ENCODE data around the gene EHMT1.
"Not testable (repeated sequence)": the region's sequence is repeated elsewhere in the genome, so short reads cannot be mapped to it uniquely, and the experiment has no call there.

EHMT1 gene

DNA sequence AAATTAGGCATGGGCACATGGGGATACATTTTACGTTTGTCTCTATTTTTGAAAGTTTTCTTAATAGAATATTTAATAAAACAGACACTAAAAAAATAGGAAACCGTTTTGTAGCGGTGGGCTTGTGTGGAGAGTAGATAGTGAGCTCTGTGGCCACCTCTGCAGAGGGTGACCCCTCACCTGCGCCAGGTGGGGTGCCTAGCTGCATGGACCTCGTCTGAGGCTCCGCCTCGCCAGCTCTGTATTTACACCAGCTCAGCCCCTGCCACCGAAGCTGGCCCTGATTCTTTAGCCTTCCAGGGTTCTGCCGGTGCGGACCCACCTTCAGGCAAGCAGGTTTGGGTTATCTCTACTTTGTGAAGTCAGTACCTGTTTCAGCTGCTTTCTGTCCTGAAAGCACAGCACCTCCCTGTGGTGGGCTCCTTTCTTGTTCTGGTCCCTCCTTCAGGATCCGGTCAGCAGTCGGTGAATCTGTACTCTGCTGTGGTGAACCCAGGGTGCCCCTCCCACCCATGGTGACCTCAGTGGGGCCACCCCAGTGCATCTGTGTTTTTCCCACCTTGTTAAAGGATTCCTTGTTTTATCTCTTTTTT, 153.6 kb downstream of the EHMT1 start:
- no peak for DNase-seq

DNA sequence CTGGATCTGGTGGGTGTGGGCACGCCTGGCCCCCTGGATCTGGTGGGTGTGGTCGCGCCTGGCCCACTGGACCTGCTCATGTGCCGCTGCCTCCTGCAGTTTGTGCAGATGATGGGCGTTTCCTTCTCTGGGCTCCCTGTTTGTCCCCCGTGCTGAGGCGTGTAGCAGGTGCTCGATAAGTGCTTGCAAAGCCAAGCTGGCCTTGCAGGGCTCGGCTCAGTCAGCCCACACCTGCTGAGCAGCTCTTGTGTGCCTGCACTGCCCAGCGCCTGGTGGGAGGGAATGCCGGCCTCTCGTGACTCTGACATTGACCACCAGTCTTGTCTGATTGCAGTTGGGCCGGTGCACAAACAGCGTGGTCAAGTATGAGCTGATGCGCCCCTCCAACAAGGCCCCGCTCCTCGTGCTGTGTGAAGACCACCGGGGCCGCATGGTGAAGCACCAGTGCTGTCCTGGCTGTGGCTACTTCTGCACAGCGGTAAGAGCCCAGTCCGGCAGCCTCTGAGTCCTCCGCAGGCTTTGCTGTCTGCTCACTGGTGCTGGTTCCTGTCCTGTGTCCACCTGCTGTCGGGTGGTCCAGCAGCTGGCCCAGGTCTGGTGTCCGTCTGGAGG, 156.1 kb downstream of the EHMT1 start:
- no peak for DNase-seq

DNA sequence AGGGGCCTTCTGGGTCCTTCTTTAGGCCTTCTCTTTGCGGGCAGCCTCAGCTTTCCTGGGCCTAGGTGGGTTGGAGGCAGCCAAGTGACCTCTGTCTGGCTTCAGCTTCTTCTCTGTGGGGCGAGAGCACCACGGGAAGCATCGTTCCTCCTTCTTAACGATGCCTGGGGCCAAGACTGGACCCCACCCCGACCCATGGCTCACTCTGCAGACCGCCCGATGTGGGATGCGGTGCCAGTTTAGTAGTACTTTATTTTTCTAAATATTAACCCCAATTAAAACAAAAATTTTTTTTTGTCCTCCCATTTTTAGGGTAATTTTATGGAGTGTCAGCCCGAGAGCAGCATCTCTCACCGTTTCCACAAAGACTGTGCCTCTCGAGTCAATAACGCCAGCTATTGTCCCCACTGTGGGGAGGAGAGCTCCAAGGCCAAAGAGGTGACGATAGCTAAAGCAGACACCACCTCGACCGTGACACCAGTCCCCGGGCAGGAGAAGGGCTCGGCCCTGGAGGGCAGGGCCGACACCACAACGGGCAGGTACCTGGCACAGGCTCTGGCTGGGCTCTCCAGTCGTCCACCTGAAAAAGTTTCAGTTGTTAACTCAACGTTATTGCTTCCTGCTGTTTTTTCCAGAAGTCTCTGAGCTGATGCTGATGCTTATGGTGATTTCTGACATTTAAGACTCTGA, 157.6 kb downstream of the EHMT1 start:
- DNase-seq = no peak

DNA sequence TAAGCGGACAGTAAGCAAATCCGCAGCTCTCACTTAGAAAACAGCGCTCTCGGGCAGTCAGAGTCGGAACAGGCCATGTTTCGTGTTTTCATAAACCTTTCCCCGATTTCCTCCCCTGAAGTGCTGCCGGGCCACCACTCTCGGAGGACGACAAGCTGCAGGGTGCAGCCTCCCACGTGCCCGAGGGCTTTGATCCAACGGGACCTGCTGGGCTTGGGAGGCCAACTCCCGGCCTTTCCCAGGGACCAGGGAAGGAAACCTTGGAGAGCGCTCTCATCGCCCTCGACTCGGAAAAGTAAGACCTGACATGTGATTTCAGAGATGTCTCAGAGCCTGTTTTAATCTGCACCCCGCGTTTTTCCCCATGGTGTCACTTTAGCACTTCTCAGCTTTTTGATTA, 159.0 kb downstream of the EHMT1 start:
- DNase-seq = no peak

DNA sequence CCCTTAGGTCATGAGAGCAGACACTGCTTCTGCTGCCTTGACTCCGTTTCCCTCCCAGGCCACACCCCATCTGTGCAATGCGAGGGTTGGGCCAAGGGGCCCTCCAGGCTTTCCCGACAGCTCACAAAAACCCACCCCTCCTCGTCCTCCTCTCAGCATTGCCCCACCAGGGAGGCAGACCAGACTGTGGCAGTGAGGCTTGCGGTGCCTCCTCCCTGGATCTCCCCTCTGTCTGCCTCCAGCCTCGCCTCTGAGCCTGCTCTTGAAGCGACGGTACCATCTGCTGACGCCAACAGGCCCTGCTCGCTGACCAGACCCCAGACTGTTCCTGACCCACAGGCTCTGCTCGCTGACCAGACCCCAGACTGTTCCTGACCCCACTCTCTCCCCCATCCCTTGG, 159.5 kb downstream of the EHMT1 start:
- DNase-seq = no peak

DNA sequence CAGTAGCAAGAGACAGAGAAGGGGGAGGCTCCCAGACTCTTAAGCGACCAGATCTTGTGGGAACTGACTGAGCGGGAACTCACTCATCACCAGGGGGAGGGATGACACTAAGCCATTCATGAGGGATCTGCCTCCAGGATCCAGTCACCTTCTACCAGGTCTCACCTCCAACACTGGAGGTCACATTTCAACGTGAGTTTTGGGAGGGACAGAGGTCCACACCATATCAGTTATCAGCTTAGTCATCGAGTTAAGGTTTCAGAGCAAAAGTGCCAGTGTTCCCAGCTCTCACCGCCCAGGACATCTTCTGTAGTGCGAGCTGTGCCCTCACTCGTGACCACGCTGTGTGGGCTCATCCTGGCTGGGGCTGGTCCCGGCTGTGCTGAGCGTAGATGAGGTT, 160.1 kb downstream of the EHMT1 start:
- DNase-seq = no peak

DNA sequence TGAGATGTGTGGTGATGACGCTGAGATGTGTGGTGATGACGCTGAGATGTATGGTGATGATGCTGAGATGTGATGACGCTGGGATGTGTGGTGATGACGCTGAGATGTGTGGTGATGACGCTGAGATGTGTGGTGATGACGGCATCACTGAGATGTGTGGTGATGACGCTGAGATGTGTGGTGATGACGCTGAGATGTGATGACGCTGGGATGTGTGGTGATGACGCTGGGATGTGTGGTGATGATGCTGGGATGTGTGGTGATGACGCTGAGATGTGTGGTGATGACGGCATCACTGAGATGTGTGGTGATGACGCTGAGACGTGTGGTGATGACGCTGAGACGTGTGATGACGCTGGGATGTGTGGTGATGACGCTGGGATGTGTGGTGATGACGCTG, 161.2 kb downstream of the EHMT1 start:
- DNase-seq = not testable (repeated sequence)

DNA sequence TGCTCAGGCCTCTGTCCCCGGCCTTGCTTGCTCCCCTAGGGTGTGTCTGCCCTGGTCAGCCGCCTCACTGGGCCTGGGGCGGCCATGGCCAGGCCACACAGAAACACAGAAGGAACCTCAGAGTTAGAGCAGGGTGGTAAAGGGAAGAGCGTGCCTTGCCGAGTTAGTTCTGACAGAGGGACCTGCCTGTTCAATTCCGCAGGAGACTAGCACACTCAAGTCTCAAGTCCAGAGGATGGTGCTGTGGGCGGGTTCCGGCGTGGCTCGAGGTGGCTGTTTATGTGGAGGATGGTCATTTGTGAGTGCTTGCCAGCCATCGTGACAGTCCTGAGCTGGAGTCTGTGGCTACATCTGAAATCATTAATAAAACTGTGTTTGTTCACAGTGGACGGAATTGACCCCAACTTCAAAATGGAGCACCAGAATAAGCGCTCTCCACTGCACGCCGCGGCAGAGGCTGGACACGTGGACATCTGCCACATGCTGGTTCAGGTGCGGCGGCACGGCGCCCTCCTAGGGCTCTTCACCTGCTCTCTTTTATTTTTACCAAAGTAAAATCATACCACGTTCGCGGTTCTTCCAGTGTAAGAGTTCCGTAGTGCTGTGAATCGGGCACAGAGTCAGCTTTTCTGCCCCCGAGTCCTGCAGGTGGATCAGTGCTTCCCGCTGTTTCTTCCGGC, 163.2 kb downstream of the EHMT1 start:
- no peak for DNase-seq

DNA sequence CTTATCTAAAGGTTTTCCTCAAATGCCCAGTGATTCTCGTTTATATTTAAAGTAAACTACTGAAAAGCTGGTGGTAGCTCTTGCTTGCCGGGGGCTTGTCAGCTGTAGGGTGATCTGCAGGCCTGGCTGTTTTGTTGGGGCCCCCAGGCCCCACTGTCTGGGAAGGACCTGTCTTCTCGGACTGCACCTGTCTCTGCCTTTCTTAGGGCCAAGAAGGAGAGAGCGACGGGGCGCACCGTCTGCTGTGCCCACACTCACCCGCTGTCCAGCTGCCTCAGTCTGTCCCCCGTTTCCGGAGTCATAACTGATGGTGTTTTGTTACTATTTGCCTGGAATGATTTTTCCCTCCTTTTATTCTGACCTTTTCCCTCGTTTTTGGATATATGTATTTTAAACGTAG, 164.7 kb downstream of the EHMT1 start:
- no peak for DNase-seq

DNA sequence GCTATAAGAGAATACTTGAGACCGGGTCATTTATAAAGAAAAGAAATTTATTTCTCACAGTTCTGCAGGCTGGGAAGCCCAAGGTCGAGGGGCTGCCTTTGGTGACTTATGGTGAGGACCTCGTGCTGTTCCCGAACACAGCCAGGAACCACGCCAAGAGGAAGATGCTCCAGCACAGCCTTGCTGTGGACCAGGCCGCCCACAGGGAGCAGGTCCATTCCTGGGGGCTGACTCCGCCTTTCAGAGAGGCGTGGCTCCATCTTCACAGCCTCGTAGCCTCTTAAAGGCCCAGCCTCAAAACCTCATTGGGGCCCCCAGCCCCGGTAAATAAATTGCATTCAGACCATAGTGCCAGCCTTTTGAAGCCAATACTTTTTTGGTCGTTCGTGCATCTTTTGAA, 165.2 kb downstream of the EHMT1 start:
- DNase-seq = no peak

DNA sequence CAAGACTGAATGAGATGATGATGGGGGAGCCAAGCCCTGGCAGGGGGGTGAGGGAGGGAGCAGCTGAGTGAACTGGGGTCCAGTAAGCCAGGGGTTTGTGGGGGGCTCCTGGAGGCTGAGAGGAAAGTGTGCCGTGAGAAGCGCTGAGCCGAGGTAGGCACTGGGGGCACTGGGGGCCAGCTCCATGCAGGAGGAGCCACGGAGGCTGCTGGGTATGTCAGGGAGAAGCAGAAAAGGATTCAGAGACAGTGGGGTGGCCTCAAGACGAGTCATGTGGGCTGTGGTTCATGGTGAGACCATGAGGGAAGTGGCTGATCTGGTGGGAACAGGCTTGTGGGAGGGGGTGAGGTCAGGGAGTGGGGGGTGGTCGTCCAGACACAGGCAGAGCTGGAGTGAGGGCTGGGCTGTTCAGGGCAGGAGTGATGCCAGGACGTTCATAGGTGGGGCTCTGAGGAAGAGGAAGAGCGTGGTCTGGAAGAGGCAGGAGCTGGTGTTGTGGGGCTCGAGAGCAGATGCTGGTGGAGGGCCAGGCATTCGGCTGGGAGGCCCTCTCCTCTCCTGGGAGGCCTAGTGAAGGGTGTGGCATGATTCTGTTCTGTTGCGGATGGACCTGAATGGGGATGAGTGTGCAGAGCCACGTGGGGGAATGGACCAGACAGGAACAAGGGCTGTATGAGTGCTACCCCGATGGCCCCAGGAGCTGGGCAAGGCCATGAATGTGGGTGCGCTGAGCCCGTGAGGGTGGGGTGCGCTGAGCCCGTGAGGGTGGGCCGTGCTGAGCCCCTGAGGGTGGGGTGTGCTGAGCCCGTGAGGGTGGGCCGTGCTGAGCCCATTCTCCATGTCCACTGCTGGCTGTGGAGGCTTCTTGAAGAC, 166.1 kb downstream of the EHMT1 start:
- no peak for DNase-seq

DNA sequence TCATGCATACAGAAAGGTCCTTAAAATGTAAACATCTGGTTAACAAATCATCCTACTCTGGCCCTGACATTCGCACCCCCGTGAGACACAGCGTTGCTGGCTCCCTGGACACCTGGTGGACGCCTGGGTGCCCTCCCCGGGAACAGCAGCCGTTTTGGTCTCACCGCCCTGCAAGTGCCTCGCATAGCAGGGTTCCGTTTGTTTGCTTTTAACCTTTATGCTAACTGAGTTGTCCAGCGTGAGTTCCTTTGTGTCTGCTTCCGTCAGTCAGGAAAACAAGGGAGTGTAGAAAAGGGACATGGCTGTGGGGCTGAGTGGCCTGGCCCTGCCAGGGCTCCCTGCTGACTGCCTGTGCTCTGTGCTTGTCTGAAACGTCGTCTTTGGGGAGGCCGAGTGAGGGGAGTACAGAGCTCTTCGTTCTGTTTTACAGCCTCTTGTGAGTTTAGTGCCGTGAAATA, 166.9 kb downstream of the EHMT1 start:
- no peak for DNase-seq

DNA sequence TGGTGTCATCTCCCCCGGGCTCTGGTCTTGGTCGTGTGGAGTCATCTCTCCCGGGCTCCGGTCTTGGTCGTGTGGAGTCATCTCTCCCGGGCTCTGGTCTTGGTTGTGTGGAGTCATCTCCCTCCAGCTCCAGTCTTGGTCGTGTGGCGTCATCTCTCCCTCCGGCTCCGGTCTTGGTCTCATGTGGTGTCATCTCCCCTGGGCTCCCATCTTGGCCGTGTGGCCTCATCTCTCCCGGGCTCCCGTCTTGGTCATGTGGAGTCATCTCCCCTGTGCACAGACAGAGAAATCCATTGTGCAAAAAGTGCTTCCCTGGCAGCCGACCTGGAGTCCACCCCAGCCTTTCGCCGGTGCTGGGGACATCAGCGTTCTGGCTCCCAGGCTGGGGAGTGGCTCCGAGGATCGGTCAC, 167.7 kb downstream of the EHMT1 start:
- DNase-seq = no peak

DNA sequence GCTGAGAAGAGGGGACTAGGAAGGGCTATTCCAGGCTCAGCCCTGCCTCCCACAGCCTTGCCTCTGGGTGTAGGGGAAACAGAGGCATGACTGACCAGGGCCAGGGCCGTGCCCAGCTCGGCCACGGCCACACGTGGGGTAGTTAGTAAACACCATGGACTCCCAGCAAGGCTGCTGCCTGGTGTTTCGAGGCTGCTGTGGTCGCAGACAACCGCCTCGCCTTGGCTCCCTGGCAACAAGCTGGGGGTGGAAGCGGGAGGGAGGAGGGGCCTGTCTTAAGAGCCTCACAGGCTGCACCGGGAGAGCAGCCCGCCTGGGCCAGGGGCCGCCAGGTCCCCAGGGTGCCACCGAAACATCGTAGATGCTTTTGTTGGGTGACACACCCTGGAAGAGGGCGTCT, 168.6 kb downstream of the EHMT1 start:
- no peak for DNase-seq

DNA sequence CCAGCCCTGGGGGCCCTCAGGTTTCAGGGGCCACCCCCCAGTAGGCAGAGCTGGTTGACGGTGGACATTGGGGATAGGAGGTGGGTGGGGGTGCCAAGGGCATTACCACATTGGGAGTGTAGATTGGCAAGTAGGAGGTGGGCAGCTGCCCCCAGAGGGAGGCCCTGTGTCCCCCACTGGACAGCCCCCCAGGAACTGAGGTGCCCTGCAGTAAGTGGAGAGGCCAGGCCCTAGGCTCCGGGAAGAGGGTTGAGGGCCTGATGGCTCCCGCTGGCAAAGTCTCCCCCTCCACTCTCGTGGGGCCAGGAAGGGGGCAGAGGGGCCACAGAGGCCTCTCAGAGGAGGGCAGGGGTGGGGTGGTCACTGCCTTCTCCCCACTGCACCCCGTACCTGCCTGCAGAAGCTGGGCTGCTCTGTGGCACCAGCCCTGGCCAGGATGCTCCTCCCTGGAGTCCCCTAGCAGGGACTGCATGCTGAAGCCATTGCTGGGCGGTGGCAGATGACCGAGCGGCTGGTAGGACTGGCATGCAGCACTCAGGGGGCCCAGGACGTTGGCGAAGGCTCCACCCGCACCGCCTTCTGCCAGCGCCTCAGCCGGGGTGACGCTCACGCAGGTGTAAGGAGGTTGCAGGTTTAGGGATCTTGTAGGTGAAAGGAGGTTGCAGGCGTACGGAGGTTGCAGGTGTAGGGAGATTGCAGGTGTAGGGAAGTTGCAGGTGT, 169.1 kb downstream of the EHMT1 start:
- DNase-seq = no peak

DNA sequence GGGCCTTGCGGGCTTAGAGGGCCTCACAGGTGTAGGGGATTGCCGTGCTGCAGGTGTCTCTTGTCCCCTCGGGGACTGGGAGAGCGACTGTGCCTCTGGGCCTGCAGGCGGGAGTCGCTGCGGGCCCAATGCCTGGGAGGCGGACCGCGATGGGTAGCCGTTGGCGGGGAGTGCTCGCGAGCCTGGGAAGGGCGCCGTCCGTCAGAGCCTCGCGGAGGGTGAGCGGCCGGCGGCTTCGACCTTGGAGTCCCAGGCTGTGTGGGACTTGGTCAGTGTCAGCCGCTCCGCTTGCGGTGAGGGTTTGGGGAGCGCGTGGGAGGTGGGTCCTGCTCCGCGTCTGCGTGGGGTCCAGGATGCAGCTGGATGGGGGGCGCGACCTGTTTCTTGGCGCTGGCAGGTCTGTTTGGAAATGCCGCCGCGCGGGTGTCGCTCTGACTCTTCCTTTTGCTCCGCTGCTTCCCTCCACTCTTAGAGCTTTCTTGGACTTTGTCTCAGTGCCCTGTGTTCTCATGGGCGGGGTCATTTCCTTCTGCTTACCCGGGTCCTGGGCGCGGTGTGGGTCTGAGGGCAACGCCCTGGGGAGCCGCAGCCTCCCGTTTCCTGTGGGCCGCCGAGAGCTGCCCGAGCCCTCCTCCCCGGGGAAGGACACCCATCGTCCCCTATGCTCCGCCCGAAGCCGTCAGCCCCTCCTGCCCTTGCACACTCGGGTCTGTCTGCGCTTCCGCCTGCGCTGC, 169.9 kb downstream of the EHMT1 start:
- no peak for DNase-seq

DNA sequence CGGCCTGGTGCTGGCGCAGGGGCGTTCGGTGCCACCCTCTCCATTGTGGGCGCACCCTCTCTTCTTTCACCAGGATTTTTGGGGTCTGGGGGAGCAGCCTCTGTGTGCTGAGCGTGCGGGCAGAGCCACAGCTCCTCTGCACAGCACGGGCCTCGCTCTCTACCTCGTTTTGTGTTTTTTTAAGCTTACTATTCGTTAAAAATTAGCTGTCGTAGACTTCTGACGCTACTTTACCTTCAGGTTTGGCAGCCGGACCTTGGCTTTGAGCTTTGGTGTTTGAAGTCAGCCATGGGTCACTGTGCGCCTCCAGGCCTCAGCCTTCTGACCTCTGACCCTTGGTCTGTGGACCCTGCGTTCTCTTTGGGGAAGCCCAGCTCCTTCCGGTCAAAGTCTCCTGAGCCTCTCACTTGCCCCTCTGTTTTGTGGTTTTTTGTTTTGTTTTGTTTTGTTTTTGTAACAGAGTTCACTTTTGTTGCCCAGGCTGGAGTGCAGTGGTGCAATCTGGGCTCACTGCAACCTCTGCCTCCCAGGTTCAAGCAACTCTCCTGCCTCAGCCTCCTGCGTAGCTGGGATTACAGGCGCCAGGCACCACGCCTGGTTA, 170.6 kb downstream of the EHMT1 start:
- no peak for DNase-seq

DNA sequence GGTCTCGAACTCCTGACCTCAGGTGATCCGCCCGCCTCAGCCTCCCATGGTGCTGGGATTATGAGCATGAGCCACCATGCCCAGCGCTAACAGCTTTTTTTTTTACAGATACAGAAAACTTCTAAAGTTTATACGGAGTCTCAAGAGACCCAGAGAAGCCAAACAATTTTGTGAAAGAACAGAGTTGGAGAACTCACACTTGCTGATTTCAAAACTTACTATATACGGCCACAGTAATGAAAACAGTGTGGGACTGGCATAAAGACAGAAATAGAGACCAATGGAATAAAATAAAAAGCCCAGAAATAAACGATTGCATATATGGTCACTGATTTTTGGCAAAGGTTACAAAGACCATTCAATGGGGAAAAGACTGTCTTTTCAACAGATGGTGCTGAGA, 173.1 kb downstream of the EHMT1 start:
- DNase-seq = no peak

DNA sequence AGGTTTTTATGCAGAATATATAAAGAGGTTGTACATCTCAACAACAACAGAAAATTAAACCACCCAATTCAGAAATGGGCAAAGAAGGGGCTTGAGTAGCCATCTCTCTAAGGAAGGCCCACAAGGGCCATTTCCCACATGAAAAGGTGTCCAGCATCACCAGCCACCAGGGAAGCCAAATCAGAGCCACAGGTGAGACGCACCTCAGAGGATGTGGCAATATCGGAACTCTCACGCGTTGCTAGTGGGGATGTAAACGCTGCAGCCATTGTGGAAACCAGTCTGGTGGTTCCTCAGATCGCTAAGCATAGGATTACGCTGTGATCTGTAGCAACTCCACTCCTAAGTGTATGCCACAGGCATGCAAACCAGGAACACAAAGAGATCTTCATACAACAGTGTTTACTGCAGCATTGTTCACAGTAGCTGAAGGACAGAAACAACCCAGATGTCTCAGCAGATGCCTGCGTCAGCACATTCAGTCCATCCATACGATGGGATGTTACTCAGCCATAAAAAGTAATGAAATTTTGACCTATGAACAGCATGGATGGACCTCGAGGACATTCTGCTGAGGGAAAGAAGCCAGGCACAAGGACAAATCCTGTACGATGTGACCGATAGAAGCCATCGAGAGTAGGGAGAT, 174.5 kb downstream of the EHMT1 start:
- DNase-seq = no peak

DNA sequence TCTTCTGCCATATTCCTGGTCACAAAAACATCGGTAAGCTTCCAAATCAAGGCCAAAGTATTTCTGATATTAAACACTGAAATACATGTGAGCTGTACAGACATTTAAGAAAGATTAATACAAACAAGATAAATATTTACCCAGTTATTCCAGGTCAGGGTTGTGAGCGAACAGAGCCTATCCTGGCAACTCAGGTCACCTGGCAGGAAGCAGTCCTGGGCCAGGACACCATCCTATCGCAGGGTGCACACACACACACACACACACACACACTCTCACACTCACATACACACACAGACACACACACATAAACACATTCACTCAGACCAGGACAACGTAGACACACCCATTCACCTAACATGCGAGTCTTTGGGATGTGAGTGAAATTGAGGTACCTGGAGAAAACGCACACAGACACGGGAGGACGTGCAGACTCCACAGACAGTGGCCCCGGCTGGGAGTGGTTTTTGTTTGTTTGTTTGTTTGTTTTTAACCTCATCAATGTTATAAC, 176.4 kb downstream of the EHMT1 start:
- no peak for DNase-seq
